Osteocyte (in vitro differentiated cells): ENCODE measurements around the gene UBE3B. TPM values are rescaled to one million over a fixed set of nuclear protein-coding genes. Genes with fewer than 3 reads are reported as not detected.

Experiments used
- DNase-seq: peaks from one replicate; pipeline ENCODE4 v3.0.0; 2021; ENCODE audit warnings: mixed read lengths; ENCODE audit not compliant: unreplicated experiment; ENCODE audit errors: extremely low spot score
- H3K27ac Mint-ChIP-seq: one replicate; pipeline ENCODE4 v1.8.0; 2021; ENCODE audit warnings: mild to moderate bottlenecking, mixed read lengths; ENCODE audit not compliant: unreplicated experiment
- H3K27me3 Mint-ChIP-seq: one replicate; pipeline ENCODE4 v1.8.0; 2021; ENCODE audit warnings: mixed read lengths; ENCODE audit not compliant: unreplicated experiment
- H3K36me3 Mint-ChIP-seq: one replicate; pipeline ENCODE4 v1.8.0; 2021; ENCODE audit warnings: mixed read lengths; ENCODE audit not compliant: unreplicated experiment
- H3K4me1 Mint-ChIP-seq: one replicate; pipeline ENCODE4 v1.8.0; 2021; ENCODE audit warnings: mixed read lengths; ENCODE audit not compliant: unreplicated experiment
- H3K4me3 Mint-ChIP-seq: one replicate; pipeline ENCODE4 v1.8.0; 2021; ENCODE audit warnings: mild to moderate bottlenecking, moderate library complexity, mixed read lengths; ENCODE audit not compliant: unreplicated experiment
- H3K9me3 Mint-ChIP-seq: one replicate; pipeline ENCODE4 v1.8.0; 2021; ENCODE audit warnings: mixed read lengths; ENCODE audit not compliant: unreplicated experiment
- CTCF ChIP-seq: fragments of 200-600 bp; sonication (generic); IDR thresholded peaks from 2 replicates; pipeline ENCODE4 v1.5.0; 2021; ENCODE audit warnings: antibody characterized with exemption, mild to moderate bottlenecking, moderate library complexity
- total RNA-seq: library from RNA; stranded (reverse); gene quantifications from 2 replicates; pipeline ENCODE4 v1.2.1, GENCODE V29; 2021

UBE3B gene
- total RNA-seq, 1 donor from 2014 or later, result 33.0 TPM

GRCh38 chr12:109551108-109551507 lies 73.7 kb downstream of the UBE3B start:
- H3K27me3 Mint-ChIP-seq, result peaks cover 16% of the 10 kb centered on the region
- no peaks in the 10 kb centered on the region for H3K4me1 Mint-ChIP-seq
- no peaks in the 10 kb centered on the region for H3K9me3 Mint-ChIP-seq
- TF ChIP-seq CTCF, result no peak
- no peak overlapping the region for H3K27ac Mint-ChIP-seq
- H3K36me3 Mint-ChIP-seq, result no peaks in the 10 kb centered on the region
- DNase-seq, result no peak
- H3K4me3 Mint-ChIP-seq, result no peak overlapping the region

GRCh38 chr12:109552971-109553370 lies 75.5 kb downstream of the UBE3B start:
- peaks cover 16% of the 10 kb centered on the region for H3K27me3 Mint-ChIP-seq
- no peaks in the 10 kb centered on the region for H3K36me3 Mint-ChIP-seq
- no peak overlapping the region for H3K27ac Mint-ChIP-seq
- no peaks in the 10 kb centered on the region for H3K4me1 Mint-ChIP-seq
- DNase-seq, result no peak
- no peak overlapping the region for H3K4me3 Mint-ChIP-seq
- TF ChIP-seq CTCF, result no peak
- no peaks in the 10 kb centered on the region for H3K9me3 Mint-ChIP-seq

- Mint-ChIP-seq H3K4me3 (no peak overlapping the region), H3K27ac (no peak overlapping the region), H3K9me3 (no peaks in the 10 kb centered on the region), H3K27me3 (peaks cover 16% of the 10 kb centered on the region), H3K36me3 (no peaks in the 10 kb centered on the region), H3K4me1 (no peaks in the 10 kb centered on the region)
- no peak for DNase-seq
- TF ChIP-seq CTCF, result no peak
Observed at GRCh38 chr12:109553483-109553882, 76.0 kb downstream of the UBE3B start.

GRCh38 chr12:109553906-109554500 lies 76.6 kb downstream of the UBE3B start:
- no peak for TF ChIP-seq CTCF
- no peaks in the 10 kb centered on the region for H3K36me3 Mint-ChIP-seq
- no peaks in the 10 kb centered on the region for H3K4me1 Mint-ChIP-seq
- no peak overlapping the region for H3K4me3 Mint-ChIP-seq
- no peak overlapping the region for H3K27ac Mint-ChIP-seq
- H3K27me3 Mint-ChIP-seq, result peaks cover 14% of the 10 kb centered on the region
- no peaks in the 10 kb centered on the region for H3K9me3 Mint-ChIP-seq
- no peak for DNase-seq

- Mint-ChIP-seq H3K4me1 (no peaks in the 10 kb centered on the region), H3K27ac (no peak overlapping the region), H3K36me3 (no peaks in the 10 kb centered on the region), H3K4me3 (no peak overlapping the region), H3K9me3 (no peaks in the 10 kb centered on the region), H3K27me3 (peaks cover 9% of the 10 kb centered on the region)
- DNase-seq, result no peak
- no peak for TF ChIP-seq CTCF
Observed at GRCh38 chr12:109554761-109555160, 77.3 kb downstream of the UBE3B start.
